HG03108 (cell line): Measurements from ENCODE around the gene XRCC6.
"Not testable (repeated sequence)": the region's sequence is repeated elsewhere in the genome, so short reads cannot be mapped to it uniquely, and the experiment has no call there.

Experiments used
- ATAC-seq: cut with Tn5 transposase; IDR thresholded peaks from one replicate; pipeline ENCODE4 v1.9.1; 2021; ENCODE audit warnings: moderate library complexity; ENCODE audit not compliant: unreplicated experiment

Gene XRCC6

DNA sequence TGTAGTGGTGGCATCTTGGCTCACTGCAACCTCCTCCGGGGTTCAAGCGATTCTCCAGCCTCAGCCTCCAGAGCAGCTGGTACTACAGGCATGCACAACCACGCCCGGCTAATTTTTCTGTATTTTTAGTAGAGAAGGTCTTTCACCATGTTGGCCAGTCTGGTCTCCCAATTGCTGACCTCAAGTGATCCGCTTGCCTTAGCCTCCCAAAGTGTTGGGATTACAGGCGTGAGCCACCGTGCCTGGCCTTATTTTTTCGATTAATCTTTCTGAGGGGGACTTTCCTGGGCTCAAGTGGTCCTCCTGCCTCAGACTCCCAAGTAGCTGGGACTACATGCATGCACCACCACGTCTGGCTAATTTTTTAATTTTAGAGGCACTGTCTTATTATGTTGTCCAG is 62.0 kb downstream of the XRCC6 start:
- no peak for ATAC-seq

DNA sequence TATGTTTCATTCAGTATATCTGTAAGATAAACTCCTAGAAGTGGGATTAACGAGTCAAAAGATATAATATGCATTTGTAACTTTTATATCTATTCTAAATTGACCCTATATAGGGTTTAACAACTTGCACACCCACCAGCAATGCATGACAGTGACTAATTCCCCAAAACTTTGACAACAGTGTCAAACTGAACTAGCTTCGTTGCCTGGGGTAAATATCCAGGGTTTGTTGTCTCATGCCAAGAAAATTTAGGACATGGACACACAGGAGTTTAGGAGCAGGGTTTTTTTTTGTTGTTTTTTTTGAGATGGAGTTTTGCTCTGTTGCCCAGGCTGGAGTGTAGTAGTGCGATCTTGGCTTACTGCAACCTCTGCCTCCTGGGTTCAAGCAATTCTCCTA is 62.5 kb downstream of the XRCC6 start:
- ATAC-seq = no peak

- no peak for ATAC-seq
These were observed 63.1 kb downstream of the XRCC6 start for GRCh38 chr22:41684194-41684593.

GRCh38 chr22:41686890-41687289 is 65.8 kb downstream of the XRCC6 start:
- not testable (repeated sequence) for ATAC-seq

GRCh38 chr22:41687901-41688364 is 66.8 kb downstream of the XRCC6 start:
- ATAC-seq = no peak

DNA sequence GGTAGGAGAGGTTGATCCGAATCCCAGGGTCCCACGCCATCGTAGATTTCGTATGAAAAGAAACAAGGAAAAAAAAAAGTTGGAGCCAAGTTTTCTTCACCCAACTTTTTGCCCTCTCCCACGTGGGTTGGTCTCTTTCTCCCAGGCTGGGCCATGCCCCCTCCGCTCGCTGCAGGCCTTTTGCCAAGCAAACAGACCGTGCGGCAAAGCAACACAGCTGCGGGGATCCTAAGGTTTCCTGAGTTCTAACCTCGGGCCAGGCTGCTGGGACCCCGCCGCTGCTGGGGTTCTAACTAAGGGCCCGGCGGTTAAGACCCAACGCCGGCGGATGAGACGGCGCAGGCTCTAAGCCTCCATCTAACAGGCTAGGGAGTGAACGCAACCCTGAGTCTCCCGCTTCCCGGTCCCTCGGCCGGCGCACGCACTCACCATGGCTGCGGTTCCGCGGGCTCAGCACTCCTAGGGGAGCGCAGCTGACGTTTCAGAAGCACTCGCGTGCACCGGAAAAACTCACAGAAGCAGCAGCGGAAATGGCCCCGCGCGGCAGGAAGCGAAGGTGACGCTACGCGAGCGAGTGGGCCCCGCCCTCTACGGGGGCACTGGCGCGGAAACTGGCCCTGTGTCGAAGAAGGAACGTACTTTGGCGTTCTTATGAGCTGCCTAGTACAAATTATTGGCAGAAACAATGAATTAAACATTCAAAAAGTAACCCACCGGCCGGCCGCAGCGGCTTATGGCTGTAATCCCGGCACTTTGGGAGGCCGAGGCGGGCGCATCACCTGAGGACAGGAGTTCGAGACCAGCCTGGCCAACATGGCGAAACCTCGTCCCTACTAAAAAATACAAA is 67.5 kb downstream of the XRCC6 start, which contains the start of gene SNU13:
TSS of gene SNU13 (minus strand) at position 503 of the 847 bp plus-strand sequence. CDS start at position 432, 71 bp downstream.
- ATAC-seq = peak; percentile 94

- no peak for ATAC-seq
These were observed 69.4 kb downstream of the XRCC6 start for GRCh38 chr22:41690476-41690875.

DNA sequence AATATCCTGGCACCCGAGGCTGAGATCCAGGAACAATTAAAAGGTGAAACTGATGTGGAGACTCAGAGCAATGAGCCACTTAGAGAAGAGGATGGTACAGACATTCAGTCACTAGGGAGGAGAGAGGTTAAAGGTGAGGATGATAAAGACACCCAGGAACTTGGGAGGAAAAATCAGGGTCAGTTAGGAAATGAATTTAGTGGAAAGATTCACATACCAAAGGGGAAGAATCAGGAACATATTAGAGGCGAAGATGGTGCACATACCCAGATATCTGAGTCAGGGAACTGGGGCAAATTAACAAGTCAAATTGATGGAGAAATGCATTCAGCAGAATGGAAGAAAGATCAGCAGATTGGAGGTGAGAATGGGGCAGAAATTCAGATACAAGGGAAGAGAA is 74.1 kb downstream of the XRCC6 start:
- no peak for ATAC-seq

- ATAC-seq = no peak
These were observed 75.6 kb downstream of the XRCC6 start for GRCh38 chr22:41696703-41697102.

- no peak for ATAC-seq
These were observed 76.2 kb downstream of the XRCC6 start for GRCh38 chr22:41697126-41697775.

- no peak for ATAC-seq
These were observed 78.4 kb downstream of the XRCC6 start, which contains the start of gene MEI1 for GRCh38 chr22:41699264-41700107. MEI1 (plus strand) TSS chr22:41699503; CDS start chr22:41699539, 36 bp downstream.

DNA sequence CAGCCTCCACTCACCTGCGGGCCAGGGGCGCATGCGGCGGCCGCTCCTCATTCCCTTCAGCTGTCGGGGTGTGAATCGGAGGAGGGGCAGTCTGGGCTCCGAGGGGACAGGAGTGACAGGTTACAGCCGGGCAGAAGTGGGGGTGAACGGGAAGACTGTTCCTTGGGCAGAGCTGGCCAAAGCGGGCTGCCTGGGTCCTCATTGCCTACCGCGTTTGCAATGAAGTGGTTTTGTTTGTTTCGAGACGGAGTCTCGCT is 78.9 kb downstream of the XRCC6 start:
- no peak for ATAC-seq

DNA sequence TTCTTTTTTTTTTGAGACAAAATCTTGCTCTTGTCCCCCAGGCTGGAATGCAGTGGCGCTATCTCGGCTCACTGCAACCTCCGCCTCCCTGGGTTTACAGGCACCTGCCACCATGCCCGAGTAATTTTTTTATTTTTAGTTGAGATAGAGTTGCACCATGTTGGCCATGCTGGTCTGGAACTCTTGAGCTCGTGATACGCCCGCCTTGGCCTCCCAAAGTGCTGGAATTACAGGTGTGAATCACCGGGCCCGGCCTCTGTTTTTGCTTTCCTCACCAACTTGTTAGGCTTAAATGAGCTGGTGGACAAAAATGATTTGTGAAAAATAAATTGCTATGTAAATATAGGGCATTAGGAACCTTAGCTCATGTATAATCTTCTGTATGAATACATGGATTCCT is 81.7 kb downstream of the XRCC6 start:
- no peak for ATAC-seq

DNA sequence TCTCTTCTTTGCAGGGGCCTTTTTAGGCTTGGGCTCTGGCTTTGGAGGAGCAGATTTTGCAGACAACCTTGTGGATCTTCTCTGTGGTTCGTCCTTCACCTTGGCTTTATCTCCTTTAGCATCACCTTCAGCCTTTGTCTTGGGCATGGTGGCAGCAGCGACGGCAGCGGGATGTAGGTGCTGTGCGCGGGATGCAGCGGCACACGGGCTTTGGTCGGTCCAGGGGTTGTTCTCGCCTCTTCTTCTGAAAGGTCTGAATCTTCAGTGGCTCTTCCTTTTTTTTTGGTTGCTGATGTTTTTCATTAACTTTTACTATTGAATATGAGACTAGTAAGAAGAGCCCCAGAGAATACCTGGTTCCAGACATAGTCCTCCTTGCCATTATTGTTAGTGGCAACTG is 88.2 kb downstream of the XRCC6 start:
- ATAC-seq = no peak

- no peak for ATAC-seq
These were observed 91.9 kb downstream of the XRCC6 start for GRCh38 chr22:41713004-41713403.
